Dermis blood vessel endothelial cell (primary cell): Measurements from ENCODE around the gene GGACT. TPM values are rescaled to one million over a fixed set of nuclear protein-coding genes. Genes with fewer than 3 reads are reported as not detected.

Source experiments
- DNase-seq: peaks from one replicate; pipeline ENCODE4 v3.0.0; 2010
- total RNA-seq: library from RNA; depleted of rRNA; stranded (reverse); fragments of >200 nt; gene quantifications from 2 replicates; pipeline ENCODE4 v1.2.3, GENCODE V29; 2014

The GGACT gene
- total RNA-seq, 1 donor from 2014 or later, result 6.1 TPM

GRCh38 chr13:100510208-100510957 is 78.2 kb downstream of the GGACT start:
- no peak for DNase-seq

GRCh38 chr13:100508996-100509395 is 79.6 kb downstream of the GGACT start:
- DNase-seq, result no peak

- DNase-seq, result no peak
These were observed 80.1 kb downstream of the GGACT start for GRCh38 chr13:100508455-100508854.

- DNase-seq, result no peak
These were observed 81.8 kb downstream of the GGACT start for GRCh38 chr13:100506600-100507422.

GRCh38 chr13:100506154-100506553 is 82.4 kb downstream of the GGACT start:
- no peak for DNase-seq

- no peak for DNase-seq
These were observed 85.0 kb downstream of the GGACT start for GRCh38 chr13:100503622-100504021.

- DNase-seq, result no peak
These were observed 86.1 kb downstream of the GGACT start for GRCh38 chr13:100502446-100502845.

- DNase-seq, result peak; percentile 67
These were observed 91.2 kb downstream of the GGACT start for GRCh38 chr13:100497389-100497788.

GRCh38 chr13:100495455-100495854 is 93.1 kb downstream of the GGACT start:
- DNase-seq, result no peak

GRCh38 chr13:100493418-100493817 is 95.2 kb downstream of the GGACT start:
- DNase-seq, result no peak

GRCh38 chr13:100491164-100491842 is 97.3 kb downstream of the GGACT start:
- DNase-seq, result peak; percentile 70

GRCh38 chr13:100490692-100491091 is 97.9 kb downstream of the GGACT start:
- DNase-seq, result no peak

- DNase-seq, result no peak
These were observed 103.3 kb downstream of the GGACT start for GRCh38 chr13:100485265-100485664.

GRCh38 chr13:100484702-100485101 is 103.9 kb downstream of the GGACT start:
- no peak for DNase-seq

- DNase-seq, result peak; percentile 57
These were observed 104.7 kb downstream of the GGACT start for GRCh38 chr13:100483841-100484381.

GRCh38 chr13:100483139-100483538 is 105.5 kb downstream of the GGACT start:
- no peak for DNase-seq

GRCh38 chr13:100480676-100481075 is 107.9 kb downstream of the GGACT start:
- no peak for DNase-seq

Other genes with a start within 250 kb of the GGACT start
- gene TMTC4, start 86.0 kb upstream of the GGACT start, total RNA-seq, result 20.1 and 44.8 TPM in 2 replicates